VCaP (cell line): ENCODE data around the gene PLA1A.
"Not testable (repeated sequence)": the region's sequence is repeated elsewhere in the genome, so short reads cannot be mapped to it uniquely, and the experiment has no call there.

Experiments
- H3K27ac ChIP-seq: fragments of 450-650 bp; 2 replicates; pipeline ENCODE4 v1.5.1; 2017
- CTCF ChIP-seq: fragments of 450-650 bp; conservative IDR thresholded peaks from 2 replicates; pipeline ENCODE4 v1.5.1; 2017; ENCODE audit warnings: mild to moderate bottlenecking, moderate library complexity

Gene PLA1A

GRCh38 chr3:119597548-119598288 is at the start of gene PLA1A:
Gene PLA1A (plus strand): TSS chr3:119597885. CDS start chr3:119597914, 29 bp downstream.
- peak within 1 kb of the TSS; percentile 96 for H3K27ac ChIP-seq
- TF ChIP-seq CTCF = no peak

GRCh38 chr3:119548341-119548740 is 49.3 kb upstream of the PLA1A start:
- no peak overlapping the region for H3K27ac ChIP-seq
- TF ChIP-seq CTCF = no peak

GRCh38 chr3:119550192-119550910 is 47.3 kb upstream of the PLA1A start:
- TF ChIP-seq CTCF = no peak
- no peak overlapping the region for H3K27ac ChIP-seq

- TF ChIP-seq CTCF = no peak
- H3K27ac ChIP-seq = no peak overlapping the region
These were observed 46.1 kb upstream of the PLA1A start for GRCh38 chr3:119551598-119551997.

GRCh38 chr3:119552928-119553327 is 44.8 kb upstream of the PLA1A start:
- not testable (repeated sequence) for H3K27ac ChIP-seq

GRCh38 chr3:119553823-119554415 is 43.8 kb upstream of the PLA1A start:
- no peak for TF ChIP-seq CTCF
- H3K27ac ChIP-seq = no peak overlapping the region

- no peak for TF ChIP-seq CTCF
These were observed 42.4 kb upstream of the PLA1A start for GRCh38 chr3:119555309-119555735.

GRCh38 chr3:119555929-119556328 is 41.8 kb upstream of the PLA1A start:
- TF ChIP-seq CTCF = no peak
- no peak overlapping the region; the same call in 1 of the 2 replicates for H3K27ac ChIP-seq

More at GRCh38 chr3:119555309-119555735, 42.4 kb upstream of the PLA1A start:
- no peak overlapping the region; the same call in 1 of the 2 replicates for H3K27ac ChIP-seq
